HCT116 (cell line): ENCODE measurements around the gene CTSV. TPM values are rescaled to one million over a fixed set of nuclear protein-coding genes. Genes with fewer than 3 reads are reported as not detected.
A peak's percentile ranks its signal among the peaks of the same experiment; 100 is the strongest.

Experiments
- ATAC-seq: fragments of 200-7000 bp; cut with Tn5 transposase; 2 replicates; pipeline ENCODE4 v1.9.1; 2020; ENCODE audit warnings: mild to moderate bottlenecking, moderate library complexity
- Bru-seq: library from RNA; stranded (reverse); fragments of 400-500 nt; gene quantifications from one replicate; lab custom pipeline; 2021; lab: Mats Ljungman, UMichigan
- BruChase-seq, 2 experiments: library from RNA; stranded (reverse); fragments of 400-500 nt; gene quantifications; one replicate each; lab custom pipeline; 2021; lab: Mats Ljungman, UMichigan
- BruUV-seq: library from RNA; stranded (reverse); fragments of 400-500 nt; replicated peaks from 2 replicates; lab custom pipeline; 2021; lab: Mats Ljungman, UMichigan
- CTCF ChIA-PET: fragments of 300-600 bp; sonication (Branson Sonifier 250); formaldehyde crosslinking; loops from one replicate; lab custom pipeline; 2021; ENCODE audit warnings: antibody characterized with exemption; lab: Charles Lee
- POLR2A ChIA-PET: fragments of 300-600, 350-600 bp; sonication (Branson Sonifier 250); formaldehyde crosslinking; loops from one replicate; lab custom pipeline; 2021; ENCODE audit warnings: antibody characterized with exemption; lab: Charles Lee
- RAD21 ChIA-PET, 2 experiments: fragments of 300-600 bp; sonication (Branson Sonifier 250); formaldehyde crosslinking; loops; one replicate each; lab custom pipeline; 2023; ENCODE audit warnings: low total read pairs in 2 of 2; ENCODE audit not compliant: uncharacterized antibody in 2 of 2, unreplicated experiment in 2 of 2, low non-redundant PET in 1 of 2; lab: Charles Lee
- DNase-seq: peaks from one replicate; pipeline ENCODE4 v3.0.0-alpha.2; 2010; ENCODE audit warnings: low read depth, low spot score
- H2AFZ ChIP-seq: fragments of 200-600 bp; shearing (Covaris generic), sonication (generic); 2 replicates; pipeline ENCODE4 v1.6.1; 2017; ENCODE audit warnings: low read depth, mixed run types, mixed read lengths, antibody characterized with exemption, low read length; ENCODE audit not compliant: poor library complexity, severe bottlenecking
- H3K27ac ChIP-seq: 2 replicates; pipeline ENCODE4 v1.5.1; 2012; ENCODE audit warnings: low read depth, low read length
- H3K27me3 ChIP-seq: fragments of 200-600 bp; sonication (generic); 2 replicates; pipeline ENCODE4 v1.6.1; 2016; ENCODE audit warnings: mixed run types, low read length, mixed read lengths; ENCODE audit not compliant: insufficient read depth
- H3K36me3 ChIP-seq, 2 experiments: fragments of 200-500 bp in 1 of 2; fragments of 200-600 bp in 1 of 2; sonication (Bioruptor generic) in 1 of 2; sonication (generic) in 1 of 2; 2 replicates each; pipeline versions ENCODE4 v1.5.1 to v1.6.1; 2014 to 2016; ENCODE audit warnings: low read length in 2 of 2, inconsistent platforms in 1 of 2, mixed read lengths in 1 of 2, mixed run types in 1 of 2; ENCODE audit not compliant: insufficient read depth in 2 of 2, control insufficient read depth in 1 of 2
- H3K4me1 ChIP-seq, 2 experiments: fragments of 200-600 bp in 1 of 2; sonication (generic) in 1 of 2; 2 replicates each; pipeline versions ENCODE4 v1.5.1 to v1.6.1; 2012 to 2017; ENCODE audit warnings: low read length in 2 of 2, inconsistent platforms in 1 of 2, mild to moderate bottlenecking in 1 of 2, mixed read lengths in 1 of 2, mixed run types in 1 of 2, moderate library complexity in 1 of 2; ENCODE audit not compliant: insufficient read depth in 2 of 2, control insufficient read depth in 1 of 2
- H3K4me2 ChIP-seq: fragments of 200-600 bp; sonication (generic); 2 replicates; pipeline ENCODE4 v1.6.1; 2017; ENCODE audit warnings: mixed run types, low read length, mixed read lengths
- H3K4me3 ChIP-seq, 2 experiments: fragments of 200-600 bp in 1 of 2; sonication (generic) in 1 of 2; replicated peaks in 1 of 2; 2 replicates each; pipeline ENCODE4 v1.5.1; 2011 to 2016; ENCODE audit warnings: low read length in 2 of 2, control low read depth in 1 of 2, low read depth in 1 of 2, mild to moderate bottlenecking in 1 of 2, mixed read lengths in 1 of 2, mixed run types in 1 of 2
- H3K79me2 ChIP-seq: fragments of 200-600 bp; sonication (generic); 2 replicates; pipeline ENCODE4 v1.6.1; 2017; ENCODE audit warnings: mild to moderate bottlenecking, mixed run types, low read length, moderate library complexity, mixed read lengths; ENCODE audit not compliant: insufficient read depth
- H3K9ac ChIP-seq: fragments of 200-600 bp; sonication (generic); 2 replicates; pipeline ENCODE4 v1.6.1; 2016; ENCODE audit warnings: low read length, mixed read lengths
- H3K9me2 ChIP-seq: fragments of 200-600 bp; sonication (generic), shearing (Covaris generic); 2 replicates; pipeline ENCODE4 v1.6.1; 2017; ENCODE audit warnings: mixed run types, mild to moderate bottlenecking, moderate library complexity; ENCODE audit not compliant: insufficient read depth
- H3K9me3 ChIP-seq, 2 experiments: fragments of 200-500 bp in 1 of 2; fragments of 200-600 bp in 1 of 2; sonication (Bioruptor generic) in 1 of 2; sonication (generic) in 1 of 2; 2 replicates each; pipeline ENCODE4 v1.6.1; 2014 to 2017; ENCODE audit warnings: low read length in 2 of 2, mixed read lengths in 2 of 2, inconsistent platforms in 1 of 2, low read depth in 1 of 2, mild to moderate bottlenecking in 1 of 2, mixed run types in 1 of 2, moderate library complexity in 1 of 2; ENCODE audit not compliant: control insufficient read depth in 1 of 2, insufficient read depth in 1 of 2
- H4K20me1 ChIP-seq: fragments of 200-600 bp; sonication (generic), shearing (Covaris generic); 2 replicates; pipeline ENCODE4 v1.6.1; 2017; ENCODE audit warnings: mixed run types, mild to moderate bottlenecking, moderate library complexity; ENCODE audit not compliant: insufficient read depth
- ATF3 ChIP-seq: IDR thresholded peaks from 2 replicates; pipeline ENCODE4 v1.6.1; 2012
- CBX3 ChIP-seq: IDR thresholded peaks from 2 replicates; pipeline ENCODE4 v1.6.1; 2012; ENCODE audit warnings: low read depth
- CEBPB ChIP-seq: IDR thresholded peaks from 2 replicates; pipeline ENCODE4 v1.6.1; 2012; ENCODE audit warnings: low read depth
- CTCF ChIP-seq, 3 experiments: fragments of 200-600 bp in 1 of 3; sonication (generic) in 1 of 3; IDR thresholded peaks in 2 of 3; conservative IDR thresholded peaks in 1 of 3; 2 replicates each; pipeline ENCODE4 v1.5.1; 2012 to 2017; ENCODE audit warnings: low read depth in 2 of 3, low read length in 2 of 3, antibody characterized with exemption in 1 of 3, borderline replicate concordance in 1 of 3, control low read depth in 1 of 3, mild to moderate bottlenecking in 1 of 3, mixed read lengths in 1 of 3, mixed run types in 1 of 3, moderate library complexity in 1 of 3; ENCODE audit not compliant: insufficient read depth in 1 of 3
- EGR1 ChIP-seq: IDR thresholded peaks from 2 replicates; pipeline ENCODE4 v1.6.1; 2012; ENCODE audit warnings: low read depth
- ELF1 ChIP-seq: IDR thresholded peaks from 2 replicates; pipeline ENCODE4 v1.6.1; 2012; ENCODE audit warnings: low read depth, borderline replicate concordance
- EZH2 ChIP-seq: fragments of 200-600 bp; sonication (generic); IDR thresholded peaks from 2 replicates; pipeline ENCODE4 v1.6.1; 2017; ENCODE audit warnings: antibody characterized with exemption, mixed run types
- EZH2phosphoT487 ChIP-seq: fragments of 200-600 bp; IDR thresholded peaks from 2 replicates; pipeline ENCODE4 v1.6.1; 2018; ENCODE audit warnings: antibody characterized with exemption, borderline replicate concordance
- FOSL1 ChIP-seq: IDR thresholded peaks from 2 replicates; pipeline ENCODE4 v1.6.1; 2012; ENCODE audit warnings: low read depth
- JUND ChIP-seq: IDR thresholded peaks from 2 replicates; pipeline ENCODE4 v1.6.1; 2012
- MAX ChIP-seq: IDR thresholded peaks from 2 replicates; pipeline ENCODE4 v1.6.1; 2012
- POLR2A ChIP-seq: IDR thresholded peaks from 2 replicates; pipeline ENCODE4 v1.7.0; 2011; ENCODE audit warnings: borderline replicate concordance; ENCODE audit not compliant: insufficient read depth, insufficient read length; ENCODE audit errors: extremely low read depth
- POLR2AphosphoS5 ChIP-seq: IDR thresholded peaks from 2 replicates; pipeline ENCODE4 v1.6.1; 2011; ENCODE audit warnings: mild to moderate bottlenecking, low read depth, low read length, moderate library complexity
- RAD21 ChIP-seq: IDR thresholded peaks from 2 replicates; pipeline ENCODE4 v1.6.1; 2012; ENCODE audit warnings: low read depth, mild to moderate bottlenecking
- REST ChIP-seq: IDR thresholded peaks from 2 replicates; pipeline ENCODE4 v1.6.1; 2012; ENCODE audit warnings: low read depth
- SIN3A ChIP-seq: IDR thresholded peaks from 2 replicates; pipeline ENCODE4 v1.6.1; 2012; ENCODE audit warnings: low read depth
- SP1 ChIP-seq: IDR thresholded peaks from 2 replicates; pipeline ENCODE4 v1.6.1; 2012; ENCODE audit warnings: low read depth
- SRF ChIP-seq: IDR thresholded peaks from 2 replicates; pipeline ENCODE4 v1.6.1; 2012; ENCODE audit warnings: low read depth
- TCF7L2 ChIP-seq: IDR thresholded peaks from 2 replicates; pipeline ENCODE4 v1.7.0; 2011; ENCODE audit warnings: borderline replicate concordance, inconsistent platforms; ENCODE audit not compliant: insufficient read depth, insufficient read length; ENCODE audit errors: extremely low read depth
- ZFX ChIP-seq: fragments of 450-650 bp; IDR thresholded peaks from 2 replicates; pipeline ENCODE4 v1.6.1; 2017
- ZNF274 ChIP-seq: fragments of 200-500 bp; sonication (Bioruptor generic); IDR thresholded peaks from 2 replicates; pipeline ENCODE4 v1.6.1; 2014; ENCODE audit warnings: mild to moderate bottlenecking, low read depth, low read length, inconsistent platforms
- intact Hi-C: fragments of 100-400 bp; cut with micrococcal nuclease; formaldehyde crosslinking; loops from 2 replicates; pipeline ENCODE4 v1.10.0; 2022
- long read RNA-seq: library from polyadenylated mRNA; unstranded; transcript quantifications from one replicate; pipeline ENCODE4 v2.0.0, GENCODE V29; 2021; ENCODE audit not compliant: unreplicated experiment
- polyA plus RNA-seq: library from polyadenylated mRNA; unstranded; fragments of >200 nt; gene quantifications from 2 replicates; pipeline ENCODE4 v1.2.1, GENCODE V29; 2012; ENCODE audit warnings: missing spikeins
- total RNA-seq: library from RNA; stranded (reverse); gene quantifications from one replicate; pipeline ENCODE4 v1.2.1, GENCODE V29; 2021; ENCODE audit not compliant: unreplicated experiment

CTSV gene
- total RNA-seq (15.5 TPM), Bru-seq, nascent RNA (percentile 50 among the genes with signal in this experiment), BruChase-seq, experiment 1, labeled RNA remaining after a 6-hour chase (percentile 61 among the genes with signal in this experiment), BruChase-seq, experiment 2, labeled RNA remaining after a 2-hour chase (percentile 53 among the genes with signal in this experiment)
- 13.4 and 20.3 TPM in 2 replicates for polyA plus RNA-seq
- long read RNA-seq, transcript CTSV-201 (8 exons, 1,546 nt) = major isoform, 31 of 33 reads
- long read RNA-seq, partial matches to known transcripts = 0 of 33 reads
- long read RNA-seq, other reads (novel, unspliced or antisense) = 2 of 33 reads

GRCh38 chr9:97038611-97039513 lies at the start of gene CTSV:
Gene CTSV, minus strand, starts transcription at chr9:97039142. Its CDS starts 1,099 bp downstream, at chr9:97038043.
- ChIA-PET POLR2A (no interaction called here), CTCF (no interaction called here), RAD21 (no interaction called here)
- Histone ChIP-seq H3K9me3 (no peaks in the 10 kb centered on the region), H2AFZ (peak within 1 kb of the TSS; percentile 99), H3K79me2 (no peaks in the 10 kb centered on the region), H4K20me1 (no peaks in the 10 kb centered on the region), H3K9ac (peak within 1 kb of the TSS; percentile 71), H3K27ac (peak within 1 kb of the TSS; percentile 48), H3K36me3 (no peaks in the 10 kb centered on the region), H3K27me3 (no peaks in the 10 kb centered on the region), H3K4me3 (peak within 1 kb of the TSS; percentile 61 to 79), H3K4me1 (peaks cover 3 to 15% of the 10 kb centered on the region in 2 experiments; a peak in 3 of 4 replicates), H3K4me2 (peak within 1 kb of the TSS; percentile 98), H3K9me2 (no peaks in the 10 kb centered on the region)
- BruUV-seq = no TSS peak
- intact Hi-C loops = no loop called here
- ATAC-seq (peak; percentile 99), DNase-seq (peak; percentile 73)
- TF ChIP-seq POLR2AphosphoS5 (peak; percentile 84), EZH2phosphoT487 (no peak), EZH2 (no peak), CBX3 (no peak), ELF1 (no peak), MAX (peak; percentile 54; the same call in 1 of the 2 replicates), SIN3A (peak; percentile 70), POLR2A (peak; percentile 78), CTCF (IDR thresholded peaks at IDR 0.05 in 2 of 3, conservative IDR thresholded peaks at IDR 0.05 in 1 of 3; ENCODE audit: borderline replicate concordance in 1 of 3, insufficient read depth in 1 of 3, low read depth in 2 of 3, low read length in 2 of 3) (no peak), ATF3 (no peak), ZNF274 (no peak), ZFX (no peak), RAD21 (0 out of 2 replicates have a peak, but pooled peaks have one; percentile 8), CEBPB (no peak), TCF7L2 (peak; percentile 32), SRF (no peak), JUND (no peak), EGR1 (peak; percentile 63), FOSL1 (no peak), REST (no peak), SP1 (peak; percentile 69)
